Measurements from ENCODE around the gene APP. TPM values are rescaled to one million over a fixed set of nuclear protein-coding genes. Genes with fewer than 3 reads are reported as not detected.

The APP gene
- total RNA-seq, 4 donors from 2014 or later: 234 to 376 (median 343) TPM

DNA sequence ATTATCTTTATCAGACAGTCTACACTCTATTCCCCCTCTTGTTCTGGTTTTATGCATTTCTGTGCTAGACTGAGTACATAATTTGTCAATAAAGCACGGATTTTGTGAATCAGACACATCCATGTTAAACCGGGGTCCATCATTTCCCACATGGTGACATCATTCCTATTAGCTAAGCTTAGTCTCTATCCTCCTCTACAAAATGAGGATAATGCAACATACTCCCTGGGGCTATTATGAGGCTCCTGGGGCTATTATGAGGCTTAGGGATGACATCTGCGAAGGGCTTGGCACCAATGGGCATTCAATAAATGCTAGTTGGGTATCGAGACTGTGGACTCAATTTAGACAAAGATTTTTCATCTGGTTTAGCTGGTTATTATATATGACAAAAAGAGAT is 25.1 kb upstream of the APP start:
- Histone ChIP-seq H3K4me3 (no peak overlapping the region), H3K27ac (no peak overlapping the region), H3K4me1 (no peaks in the 10 kb centered on the region), H3K27me3 (no peaks in the 10 kb centered on the region), H3K9me3 (no peaks in the 10 kb centered on the region), H3K36me3 (no peaks in the 10 kb centered on the region)
- WGBS: 94% methylated on average over 4 of the region's 4 CpGs
- TF ChIP-seq CTCF (IDR thresholded peaks at IDR 0.05) (no peak), POLR2A (IDR thresholded peaks at IDR 0.05) (no peak), EP300 (IDR thresholded peaks at IDR 0.05) (no peak), POLR2AphosphoS5 (IDR thresholded peaks at IDR 0.05) (no peak)
- no peak for DNase-seq (ENCODE audit: low spot score in 2 of 2)

GRCh38 chr21:26194811-26195251 is 24.3 kb upstream of the APP start:
- no peak for TF ChIP-seq POLR2AphosphoS5 (IDR thresholded peaks at IDR 0.05)
- TF ChIP-seq CTCF (IDR thresholded peaks at IDR 0.05): no peak
- no peak for TF ChIP-seq POLR2A (IDR thresholded peaks at IDR 0.05)
- TF ChIP-seq EP300 (IDR thresholded peaks at IDR 0.05): no peak
- WGBS: 41% methylated on average over 6 of the region's 6 CpGs
- Histone ChIP-seq H3K36me3 (no peaks in the 10 kb centered on the region), H3K9me3 (no peaks in the 10 kb centered on the region), H3K4me3 (no peak overlapping the region), H3K4me1 (no peaks in the 10 kb centered on the region), H3K27ac (no peak overlapping the region), H3K27me3 (no peaks in the 10 kb centered on the region)
- no peak for DNase-seq (ENCODE audit: low spot score in 2 of 2)

DNA sequence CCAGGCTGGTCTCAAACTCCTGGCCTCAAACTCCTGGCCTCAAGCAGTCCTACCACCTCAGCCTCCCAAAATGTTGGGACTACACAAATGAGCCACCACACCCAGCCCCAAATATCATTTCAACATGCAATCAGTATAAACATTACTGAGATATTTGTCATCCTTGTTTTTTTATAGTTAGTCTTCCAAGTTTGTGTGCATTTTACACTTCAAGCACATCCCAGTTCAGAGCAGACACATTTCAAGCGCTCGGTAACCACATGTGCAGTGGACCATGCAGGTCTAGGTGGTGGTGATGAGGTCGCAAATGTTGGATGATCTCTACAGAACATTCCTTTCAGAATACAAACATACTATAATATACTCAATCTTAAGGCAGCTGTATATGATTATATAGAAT is 23.8 kb upstream of the APP start:
- DNase-seq (ENCODE audit: low spot score in 2 of 2): no peak
- no peaks in the 10 kb centered on the region for H3K9me3 ChIP-seq
- H3K36me3 ChIP-seq: no peaks in the 10 kb centered on the region
- no peak overlapping the region for H3K4me3 ChIP-seq
- H3K4me1 ChIP-seq: no peaks in the 10 kb centered on the region
- no peak for TF ChIP-seq CTCF (IDR thresholded peaks at IDR 0.05)
- no peak for TF ChIP-seq EP300 (IDR thresholded peaks at IDR 0.05)
- TF ChIP-seq POLR2A (IDR thresholded peaks at IDR 0.05): no peak
- no peak for TF ChIP-seq POLR2AphosphoS5 (IDR thresholded peaks at IDR 0.05)
- H3K27ac ChIP-seq: no peak overlapping the region
- no peaks in the 10 kb centered on the region for H3K27me3 ChIP-seq
- WGBS: 72% methylated on average over 3 of the region's 3 CpGs

GRCh38 chr21:26191609-26192008 is 21.0 kb upstream of the APP start:
- H3K4me1 ChIP-seq: no peaks in the 10 kb centered on the region
- WGBS: 84% methylated on average over 5 of the region's 5 CpGs
- no peak overlapping the region for H3K27ac ChIP-seq
- TF ChIP-seq POLR2A (IDR thresholded peaks at IDR 0.05): no peak
- no peak for TF ChIP-seq CTCF (IDR thresholded peaks at IDR 0.05)
- no peak for TF ChIP-seq EP300 (IDR thresholded peaks at IDR 0.05)
- no peak for TF ChIP-seq POLR2AphosphoS5 (IDR thresholded peaks at IDR 0.05)
- no peaks in the 10 kb centered on the region for H3K36me3 ChIP-seq
- no peaks in the 10 kb centered on the region for H3K27me3 ChIP-seq
- H3K4me3 ChIP-seq: no peak overlapping the region
- H3K9me3 ChIP-seq: no peaks in the 10 kb centered on the region
- no peak for DNase-seq (ENCODE audit: low spot score in 2 of 2)

GRCh38 chr21:26188422-26188821 is 17.9 kb upstream of the APP start:
- Histone ChIP-seq H3K4me1 (no peaks in the 10 kb centered on the region), H3K27me3 (no peaks in the 10 kb centered on the region), H3K9me3 (no peaks in the 10 kb centered on the region), H3K36me3 (no peaks in the 10 kb centered on the region), H3K27ac (no peak overlapping the region), H3K4me3 (no peak overlapping the region)
- DNase-seq (ENCODE audit: low spot score in 2 of 2): no peak
- TF ChIP-seq CTCF (IDR thresholded peaks at IDR 0.05) (no peak), EP300 (IDR thresholded peaks at IDR 0.05) (no peak), POLR2A (IDR thresholded peaks at IDR 0.05) (no peak), POLR2AphosphoS5 (IDR thresholded peaks at IDR 0.05) (no peak)
- 77% methylated on average over 5 of the region's 5 CpGs for WGBS
